HS-5 (cell line): ENCODE results near the gene TDRD9.

Source experiments
- DNase-seq: peaks from one replicate; pipeline ENCODE4 v3.0.0-alpha.2; 2012; ENCODE audit warnings: low read depth

The TDRD9 gene

DNA sequence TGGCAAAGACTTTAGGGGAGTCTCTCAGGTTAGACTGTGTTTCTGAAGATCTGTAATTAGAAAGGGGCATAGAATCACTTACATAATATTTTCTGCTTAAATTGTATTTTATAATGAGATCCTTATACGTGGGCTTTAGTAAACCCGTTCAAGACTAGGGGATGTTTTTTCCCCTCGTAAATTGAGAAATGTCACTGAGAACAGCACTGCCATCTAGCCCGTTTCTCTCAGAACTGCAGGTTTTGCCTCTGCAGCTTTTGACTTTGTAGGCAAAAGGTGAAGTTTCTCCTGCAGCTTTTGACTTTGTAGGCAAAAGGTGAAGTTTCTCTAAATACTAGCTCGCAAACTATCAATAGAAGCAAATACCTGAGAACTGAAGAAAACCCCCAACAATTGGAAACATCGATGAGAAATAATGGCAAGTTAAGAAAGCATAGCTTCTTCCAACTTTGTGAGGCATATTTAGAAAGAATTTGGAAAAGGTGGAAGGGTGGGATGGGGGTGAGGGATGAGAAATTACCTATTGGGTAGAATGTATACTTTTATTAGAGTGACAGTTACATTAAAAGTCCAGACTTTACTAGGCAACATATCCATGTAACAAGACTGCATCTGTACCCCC is 147.4 kb downstream of the TDRD9 start:
- no peak for DNase-seq

DNA sequence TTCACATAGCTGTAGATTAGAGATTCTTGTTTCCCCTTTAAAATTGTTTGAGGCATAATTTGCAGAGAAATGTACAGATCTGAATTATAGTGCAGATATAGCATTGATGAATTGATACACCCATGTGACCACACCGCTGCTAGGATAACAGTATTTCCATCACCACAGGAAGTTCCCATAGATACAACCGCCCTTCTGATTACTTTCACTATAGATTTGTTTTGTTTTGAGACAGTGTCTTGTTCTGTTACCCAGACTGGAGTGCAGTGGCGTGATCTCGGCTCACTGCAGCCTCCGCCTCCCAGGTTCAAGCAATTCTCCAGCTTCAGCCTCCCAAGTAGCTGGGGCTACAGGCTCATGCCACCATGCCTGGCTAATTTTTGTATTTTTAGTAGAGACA is 148.5 kb downstream of the TDRD9 start:
- no peak for DNase-seq

DNA sequence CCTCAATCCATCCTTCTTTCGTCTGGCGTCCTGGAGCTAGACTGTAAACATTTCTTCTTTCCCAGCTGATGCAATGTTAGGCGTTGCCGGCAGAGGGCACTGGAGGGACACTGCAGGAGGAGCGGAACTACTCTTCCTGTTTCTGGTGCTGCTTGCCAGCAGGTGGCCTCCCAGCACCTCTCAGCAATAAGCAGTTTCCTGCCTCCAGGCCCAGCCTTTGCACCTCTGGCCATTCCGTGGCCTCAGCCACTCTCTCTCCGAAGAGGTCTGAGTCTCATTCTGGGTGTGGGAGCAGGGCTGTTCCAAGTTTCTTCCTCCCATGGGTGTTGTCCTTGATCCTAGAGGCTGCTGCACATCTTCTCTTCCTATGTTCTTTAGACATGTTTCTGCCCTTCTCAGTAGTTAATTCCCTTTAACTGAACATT is 149.8 kb downstream of the TDRD9 start:
- DNase-seq: peak; percentile 59

DNA sequence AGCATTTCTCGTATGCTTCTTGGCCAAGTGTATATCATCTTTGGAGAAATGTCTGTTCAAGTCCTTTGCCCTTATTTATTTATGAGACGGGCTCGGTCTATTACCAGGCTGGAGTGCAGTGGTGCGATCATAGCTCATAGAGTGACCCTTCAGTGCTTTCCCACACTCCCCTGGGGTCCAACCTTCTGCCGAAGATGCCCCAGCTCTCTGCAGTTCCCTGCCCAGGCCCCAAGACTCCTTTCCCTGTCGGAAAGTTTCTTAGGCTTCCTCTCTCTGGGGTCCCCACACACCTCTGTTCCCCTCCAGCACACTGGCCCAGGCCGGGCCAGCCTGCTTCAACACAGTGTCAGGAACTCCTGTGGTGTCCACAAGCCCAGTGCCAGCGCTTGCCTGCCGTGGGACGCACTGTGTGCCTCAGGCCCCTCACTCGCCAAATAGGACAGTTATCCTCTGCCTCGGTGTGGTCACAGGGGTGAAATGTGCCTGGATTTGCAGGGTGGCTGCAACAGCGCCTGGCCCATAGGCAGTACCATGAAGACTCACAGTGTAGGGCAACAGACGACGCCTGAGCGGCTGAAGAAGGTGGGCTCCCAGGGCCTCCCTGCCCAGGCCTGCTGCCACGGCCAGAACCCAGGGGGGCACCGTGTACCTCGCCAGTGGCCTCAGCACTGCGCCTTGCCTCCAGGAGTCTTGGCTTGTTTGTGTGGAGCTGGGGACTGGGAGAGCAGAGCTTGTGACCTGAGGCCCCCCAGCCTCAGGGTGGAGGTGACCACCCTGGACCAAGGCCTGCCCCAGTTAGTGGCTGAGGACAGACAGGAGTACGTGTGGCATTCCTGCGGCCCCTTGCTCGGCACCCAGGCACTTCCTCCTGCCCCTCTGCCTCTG is 152.4 kb downstream of the TDRD9 start:
- no peak for DNase-seq

DNA sequence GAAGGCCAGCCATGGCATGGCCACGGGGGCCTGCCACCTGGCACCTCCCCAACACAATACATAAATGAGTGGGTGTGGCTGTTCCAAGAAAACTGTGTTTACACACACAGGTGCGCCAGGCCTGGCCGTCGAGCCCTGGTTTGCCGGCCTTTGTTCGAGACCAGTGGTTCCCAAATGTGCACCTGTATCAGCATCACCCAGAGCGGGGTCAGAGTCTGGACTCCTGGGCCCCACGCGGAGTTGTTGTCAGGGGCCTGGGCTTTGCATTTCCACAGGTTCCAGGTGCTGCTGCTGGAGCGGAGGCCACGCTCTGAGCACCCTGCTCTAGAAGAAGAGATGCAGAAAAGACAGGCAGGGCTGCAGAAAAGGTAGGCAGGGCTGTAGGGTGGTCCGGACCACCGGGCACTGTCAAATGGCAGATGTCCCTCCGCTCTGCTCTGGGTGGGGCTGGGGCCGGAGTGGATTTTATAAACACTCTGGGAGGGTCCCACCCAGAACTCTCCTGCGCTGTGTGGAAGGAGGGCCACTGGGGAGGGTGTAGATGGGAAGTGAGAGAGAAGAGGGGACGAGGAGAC is 153.1 kb downstream of the TDRD9 start:
- no peak for DNase-seq

DNA sequence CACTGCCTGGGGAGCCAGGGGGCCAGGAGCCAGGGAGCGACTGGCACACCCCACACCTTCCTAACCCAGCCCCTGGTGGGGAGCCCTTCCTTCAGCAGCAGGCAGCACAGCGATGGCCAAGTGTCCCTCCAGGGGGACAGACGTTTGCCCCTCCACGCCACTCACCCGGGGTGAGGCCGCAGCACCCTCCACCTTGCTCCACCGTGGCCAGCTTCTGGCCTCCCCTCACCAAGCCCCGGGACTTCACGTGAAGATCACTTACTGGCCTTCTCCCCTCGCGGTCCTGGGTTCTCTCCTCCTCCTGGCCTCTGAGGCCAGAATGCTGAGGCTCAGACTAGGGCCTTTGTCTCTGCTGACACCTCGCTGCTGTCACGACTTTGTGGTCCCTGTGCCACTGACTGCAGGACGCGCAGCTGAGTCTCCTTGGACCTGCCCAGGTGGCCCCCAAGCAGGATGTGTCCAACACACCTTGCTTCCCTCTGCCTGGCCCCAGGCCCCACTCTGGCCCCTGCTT is 153.8 kb downstream of the TDRD9 start:
- DNase-seq: no peak

DNA sequence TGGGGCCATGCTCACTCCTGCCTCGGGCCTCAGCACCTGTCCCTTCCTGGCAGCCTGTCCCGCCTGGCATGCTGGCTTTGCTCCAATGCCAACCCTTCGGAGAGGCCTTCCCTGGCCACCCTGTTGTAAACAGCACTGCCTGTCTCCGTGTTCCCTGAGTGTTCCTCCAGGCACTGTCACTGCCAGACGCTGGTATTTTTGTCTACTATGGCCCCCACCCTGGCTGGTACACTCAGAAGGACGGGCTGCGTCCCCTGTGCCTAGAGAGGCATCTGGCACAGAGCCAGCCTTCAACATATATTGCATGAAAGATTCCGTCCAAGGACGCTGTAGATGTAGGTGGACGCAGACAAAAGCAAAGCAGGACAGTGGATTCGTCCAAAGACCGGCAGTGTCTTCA is 154.6 kb downstream of the TDRD9 start:
- no peak for DNase-seq

DNA sequence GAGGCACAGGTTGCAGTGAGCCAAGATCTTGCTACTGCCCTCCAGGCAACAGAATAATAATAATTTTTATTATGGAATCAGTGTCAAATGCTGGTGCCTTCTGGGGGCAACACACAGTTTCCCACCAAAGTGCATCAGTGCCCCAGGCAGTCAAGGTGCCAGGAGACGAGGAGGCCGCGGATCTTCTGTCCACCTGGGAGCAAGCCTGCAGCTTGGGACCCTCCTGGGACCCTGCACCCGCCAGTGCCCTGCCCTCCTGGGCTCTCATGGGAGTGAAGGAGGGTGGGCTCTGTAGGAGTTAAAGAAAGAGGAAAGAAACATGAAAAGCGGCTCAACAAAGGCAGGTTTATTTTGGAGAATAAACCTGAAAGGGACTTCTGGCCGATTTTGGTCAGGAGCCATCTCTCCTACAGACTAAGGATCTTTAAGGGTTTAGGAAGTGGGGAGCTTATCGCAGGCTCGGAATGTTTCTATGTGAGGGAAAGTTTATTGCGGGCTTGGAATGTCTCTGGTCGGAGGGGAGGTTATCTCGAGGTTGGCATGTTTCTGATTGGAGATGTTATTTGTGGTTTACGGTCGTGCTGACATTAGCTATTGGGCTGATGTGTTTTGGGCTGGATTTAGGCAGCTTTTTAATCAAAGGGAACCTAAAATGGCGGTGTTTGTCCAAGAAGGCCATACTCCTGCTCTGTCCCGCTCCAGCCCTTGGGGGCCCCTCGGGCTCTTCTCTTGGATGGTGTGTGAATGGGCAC is 156.2 kb downstream of the TDRD9 start:
- no peak for DNase-seq

DNA sequence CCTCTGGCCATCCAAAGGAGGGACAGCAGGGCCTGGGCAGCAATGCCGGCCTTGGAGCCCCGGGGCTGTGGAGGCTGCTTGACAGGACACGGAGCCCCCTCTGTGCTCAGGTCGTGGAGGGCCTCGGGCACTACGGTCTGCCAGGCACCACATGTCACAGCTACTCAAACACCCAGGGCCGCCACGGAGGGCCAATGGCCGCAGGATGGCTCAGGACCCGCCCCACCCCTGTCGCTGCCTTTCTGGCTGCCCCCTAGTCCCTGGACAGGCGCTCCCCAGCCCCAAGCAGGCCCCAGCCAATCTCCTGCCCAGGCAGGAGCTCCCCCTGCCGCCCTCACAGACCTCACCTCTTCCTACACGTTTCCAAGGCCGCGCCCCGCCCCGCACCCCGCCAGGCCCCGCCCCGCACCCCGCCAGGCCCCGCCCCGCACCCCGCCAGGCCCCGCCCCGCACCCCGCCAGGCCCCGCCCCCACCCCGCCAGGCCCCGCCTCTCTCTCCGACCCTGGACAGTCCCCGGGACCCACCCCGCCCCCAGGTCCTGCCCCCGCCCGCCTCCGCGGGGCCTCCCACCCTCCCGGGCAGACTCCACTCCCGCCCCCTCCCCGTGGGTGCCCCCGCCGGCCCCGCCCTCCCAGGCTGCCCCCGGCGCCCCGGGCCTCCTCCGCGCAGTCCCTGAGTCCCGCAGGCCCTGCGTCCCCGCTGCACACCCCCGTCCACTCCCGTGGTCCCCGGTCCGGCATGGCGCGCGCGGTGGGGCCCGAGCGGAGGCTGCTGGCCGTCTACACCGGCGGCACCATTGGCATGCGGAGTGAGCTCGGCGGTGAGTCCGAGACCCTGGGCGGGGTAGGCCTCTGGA is 157.0 kb downstream of the TDRD9 start, which contains the start of gene ASPG:
TSS of gene ASPG (plus strand) at position 669 of the 857 bp plus-strand sequence. CDS start at position 740, 71 bp downstream.
- no peak for DNase-seq

DNA sequence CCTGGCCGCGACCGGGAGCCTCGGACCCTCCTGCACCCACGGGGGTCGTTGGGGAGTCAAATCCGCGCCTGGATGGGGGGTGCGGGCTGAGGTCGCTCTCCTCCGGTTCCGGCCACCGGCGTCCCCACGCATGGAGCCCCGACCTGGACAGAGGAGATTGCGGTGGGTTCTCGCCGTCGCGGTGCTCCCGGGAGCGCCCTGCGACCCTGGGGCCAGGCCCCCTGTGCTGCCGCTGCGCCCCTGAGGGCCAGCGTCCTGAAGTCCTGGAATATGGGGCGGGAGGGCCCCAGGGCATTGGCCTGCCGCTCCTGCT is 157.6 kb downstream of the TDRD9 start:
- no peak for DNase-seq

DNA sequence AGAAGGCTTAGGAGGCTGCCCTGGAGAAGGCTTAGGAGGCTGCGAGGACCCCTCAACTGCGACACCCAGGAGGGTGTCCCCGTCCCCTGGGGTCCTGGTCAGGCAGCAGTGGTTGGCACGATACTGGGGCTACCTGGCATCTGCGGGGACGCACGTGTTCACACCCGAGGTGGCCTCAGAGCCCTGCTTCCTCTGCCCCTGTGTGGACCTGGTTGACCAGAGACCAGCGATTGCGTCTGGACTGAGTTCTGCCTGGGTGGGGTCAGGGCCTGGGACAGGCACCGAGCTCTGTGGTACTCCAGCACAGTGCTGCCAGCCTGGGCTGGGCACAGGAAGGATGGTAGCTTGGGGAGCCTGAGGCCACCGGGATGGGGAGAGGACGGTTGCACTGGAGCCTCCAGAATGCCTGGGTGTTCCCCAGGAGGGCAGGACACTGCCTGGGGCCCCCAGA is 158.0 kb downstream of the TDRD9 start:
- no peak for DNase-seq

DNA sequence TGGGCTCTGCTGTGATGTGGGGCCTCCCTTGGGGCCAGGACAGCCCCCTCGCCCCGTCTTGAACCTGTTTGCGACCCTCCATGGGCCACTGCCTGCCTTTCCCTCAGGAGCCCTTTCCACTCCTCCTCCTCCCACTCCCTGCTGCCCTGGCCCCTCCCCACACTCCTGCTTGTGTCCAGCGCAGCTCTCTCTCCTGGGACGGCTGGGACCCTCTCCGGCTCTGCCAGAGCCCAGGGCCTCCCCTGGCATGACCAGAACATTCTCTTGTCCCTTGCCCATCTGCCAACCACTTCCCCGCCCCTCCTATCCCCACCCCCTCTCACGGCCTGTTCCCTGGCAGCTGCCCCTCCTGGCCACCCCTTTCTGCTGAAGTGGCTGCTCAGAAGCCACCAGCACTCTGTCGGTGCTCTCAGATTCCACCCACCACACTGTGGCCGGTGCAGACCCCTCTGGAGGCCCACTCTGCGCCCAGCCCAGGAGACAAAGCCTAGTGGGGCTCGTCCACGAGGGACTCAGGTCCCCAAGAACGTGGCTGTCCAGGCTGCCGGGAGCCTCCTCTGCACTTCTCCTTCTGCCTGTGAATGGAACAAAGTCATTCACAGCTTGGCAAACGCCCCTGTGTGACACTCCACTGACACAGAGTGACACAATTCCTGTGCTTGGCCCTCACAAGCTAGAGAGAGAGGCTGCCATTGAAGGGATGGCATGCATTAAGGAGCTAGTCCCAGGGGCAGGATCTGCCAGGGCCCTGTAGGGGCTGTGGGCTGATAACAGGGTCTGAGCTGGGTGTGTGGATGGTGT is 158.6 kb downstream of the TDRD9 start:
- DNase-seq: no peak

DNA sequence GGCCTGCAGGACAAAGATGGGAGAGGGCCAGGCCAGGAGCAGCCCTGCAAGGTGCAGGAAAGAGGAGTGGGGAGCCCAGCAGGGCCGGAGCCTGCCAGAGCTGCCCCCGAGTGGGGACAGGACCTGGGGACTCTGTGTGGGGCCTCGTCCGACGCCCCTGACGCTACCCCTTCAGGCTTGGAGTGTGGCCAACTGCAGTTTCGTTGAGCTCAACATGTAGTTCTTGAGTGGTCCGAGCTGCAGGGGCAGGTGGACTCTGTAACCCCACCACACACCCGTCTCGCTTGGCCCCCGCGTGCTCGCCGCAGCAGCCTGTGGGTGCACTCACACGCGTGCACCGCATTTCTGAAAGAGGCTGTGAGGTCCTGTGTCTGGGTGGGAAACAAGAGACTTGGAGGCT is 159.2 kb downstream of the TDRD9 start:
- DNase-seq: no peak

DNA sequence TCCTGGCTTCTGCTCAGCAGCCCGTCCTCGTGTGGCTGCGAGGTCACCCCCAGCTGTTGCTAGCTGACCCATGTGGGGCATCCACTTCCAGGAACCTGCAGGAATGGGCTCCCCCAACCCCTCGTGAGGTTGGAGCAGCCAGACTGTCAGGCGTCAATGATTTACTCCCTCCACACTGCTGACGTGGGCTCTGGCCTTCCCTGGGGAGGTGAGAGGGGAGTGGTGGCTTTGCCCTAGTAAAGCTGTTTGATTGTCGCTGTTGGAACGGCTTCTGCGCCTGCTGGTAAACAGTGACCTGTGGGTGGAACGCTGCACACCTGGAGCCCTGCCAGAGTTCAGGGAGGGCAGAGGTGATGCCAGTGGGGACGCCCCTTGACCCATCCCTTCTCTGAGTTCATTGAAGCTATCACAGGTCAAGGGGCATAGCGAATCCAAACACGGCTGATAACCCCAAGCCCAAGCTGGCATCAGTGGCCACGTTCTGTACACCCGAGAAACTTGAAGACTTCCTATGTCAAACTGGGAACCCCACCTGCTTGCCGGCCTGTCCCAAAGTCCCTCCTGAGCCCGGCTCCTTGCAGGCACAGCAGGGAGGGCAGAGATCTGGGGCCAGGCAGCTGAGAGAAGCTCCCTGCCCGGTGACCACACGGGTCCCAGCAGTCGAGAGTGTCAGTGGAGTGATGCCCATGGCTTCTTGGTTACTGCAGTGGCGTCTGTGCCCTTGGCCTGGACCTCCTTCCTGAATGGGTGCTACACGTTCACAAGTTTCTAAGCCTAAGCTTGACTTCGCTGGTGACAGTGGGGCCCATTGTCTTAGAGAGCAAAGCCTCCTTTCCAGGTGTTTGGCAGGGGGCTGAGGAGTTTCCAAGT is 160.0 kb downstream of the TDRD9 start:
- DNase-seq: no peak

DNA sequence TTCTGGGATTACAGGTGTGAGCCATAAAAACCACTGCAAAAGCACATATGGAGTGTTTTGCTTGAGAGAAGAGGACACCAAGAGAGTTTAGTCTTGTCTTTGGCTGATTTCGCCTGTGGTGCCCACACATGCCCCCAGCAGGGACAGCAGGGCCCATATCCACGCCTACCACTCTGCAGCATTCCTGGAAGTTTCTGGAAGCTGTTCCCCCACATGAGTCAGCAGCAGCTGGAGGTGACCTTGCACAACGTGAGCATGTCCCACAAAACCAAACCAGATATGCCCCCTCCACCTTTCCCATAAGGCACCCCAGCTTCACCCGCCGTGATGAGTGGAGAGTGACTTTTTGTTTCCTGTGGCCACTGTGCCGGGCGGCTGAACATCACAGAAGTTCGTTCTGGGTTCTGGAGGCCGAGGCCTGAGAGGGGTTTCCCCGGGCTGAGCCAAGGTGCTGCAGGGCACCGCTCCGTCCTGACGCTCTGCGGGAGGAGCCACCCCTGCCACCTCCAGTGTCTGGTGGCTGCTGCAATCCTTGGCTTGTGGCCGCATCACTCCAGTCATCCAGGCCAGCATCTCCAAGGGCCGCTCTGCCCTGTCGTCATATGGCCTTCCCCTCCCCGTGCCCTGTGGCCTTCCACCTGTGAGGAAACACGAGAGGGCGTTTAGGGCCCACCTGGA is 162.0 kb downstream of the TDRD9 start:
- DNase-seq: no peak

DNA sequence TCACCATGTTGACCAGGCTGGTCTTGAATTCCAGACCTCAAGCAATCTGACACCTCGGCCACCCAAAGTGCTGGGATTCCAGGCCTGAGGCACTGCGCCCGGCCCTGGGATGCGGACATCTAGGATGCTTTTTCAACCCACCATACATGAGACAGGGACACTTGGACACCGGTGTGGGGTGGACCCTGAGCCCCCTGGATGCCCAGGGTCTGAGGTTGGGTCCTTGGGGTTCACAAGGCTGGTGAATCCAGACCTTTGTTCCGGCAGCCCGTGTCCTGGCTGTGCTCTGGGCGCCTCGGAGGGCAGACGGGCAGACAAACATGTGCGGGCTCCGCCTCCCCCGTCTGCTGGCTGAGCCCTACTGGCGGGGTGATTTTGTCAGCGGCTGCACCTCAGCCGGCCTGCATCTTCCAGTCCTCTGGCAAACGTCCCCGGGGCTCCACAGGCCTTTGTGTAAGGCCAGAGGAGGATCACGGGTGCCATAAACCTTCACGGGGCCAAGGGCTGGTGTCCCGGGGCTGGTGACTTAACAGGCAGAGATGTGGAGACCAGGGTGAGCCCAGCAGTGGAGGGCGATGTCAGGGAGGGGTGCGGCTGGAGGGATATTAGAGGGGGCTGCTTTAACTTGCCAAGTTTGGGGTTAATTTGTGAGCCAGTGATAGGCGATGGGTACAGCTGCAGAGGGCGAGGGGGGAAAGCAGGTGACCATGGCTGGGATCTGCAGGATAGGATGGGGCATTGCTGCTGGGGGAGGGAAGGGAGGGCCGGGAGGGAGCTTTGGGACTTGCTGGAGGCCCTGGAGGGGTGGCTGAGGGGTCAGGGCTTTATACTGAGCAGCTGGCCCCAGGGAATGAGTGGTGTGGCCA is 163.0 kb downstream of the TDRD9 start:
- no peak for DNase-seq

DNA sequence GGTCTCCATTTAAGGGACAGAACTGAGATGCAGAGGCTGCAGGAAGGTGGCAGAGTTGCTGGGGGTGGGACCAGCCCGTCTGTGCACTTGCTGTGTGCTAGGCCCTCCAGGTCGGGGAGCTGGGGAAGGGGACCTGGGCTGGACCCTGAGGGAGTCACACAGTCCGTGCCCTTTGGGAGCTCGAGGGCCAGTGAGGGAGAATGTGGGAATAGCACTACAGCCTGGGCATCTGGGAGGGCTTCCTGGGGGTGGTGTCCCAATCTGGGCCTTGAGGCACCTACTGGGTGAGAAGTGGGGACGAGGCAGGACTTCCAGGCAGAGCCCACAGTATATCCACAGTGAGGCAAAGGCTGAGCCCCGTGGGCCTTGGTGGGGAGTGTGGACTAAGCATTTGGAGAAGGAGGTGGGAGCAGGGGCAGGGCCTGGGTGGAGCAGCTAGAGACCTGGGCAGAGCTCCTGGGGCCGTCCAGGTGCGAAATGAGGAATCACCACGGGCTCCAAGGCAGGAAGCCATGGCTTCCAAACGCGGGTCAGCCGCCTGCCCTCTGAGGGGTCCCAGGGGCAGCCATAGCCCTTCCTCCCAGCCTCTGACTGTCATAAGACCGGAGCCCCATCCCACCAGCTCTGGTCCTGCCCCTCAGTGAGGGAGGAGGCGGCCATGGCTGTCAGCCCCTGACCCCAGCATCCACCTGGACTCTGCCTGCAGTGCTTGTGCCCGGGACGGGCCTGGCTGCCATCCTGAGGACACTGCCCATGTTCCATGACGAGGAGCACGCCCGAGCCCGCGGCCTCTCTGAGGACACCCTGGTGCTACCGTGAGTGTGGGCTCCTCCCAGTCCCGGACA is 163.9 kb downstream of the TDRD9 start:
- no peak for DNase-seq
